ENCODE data around the gene ACKR2.

DNA sequence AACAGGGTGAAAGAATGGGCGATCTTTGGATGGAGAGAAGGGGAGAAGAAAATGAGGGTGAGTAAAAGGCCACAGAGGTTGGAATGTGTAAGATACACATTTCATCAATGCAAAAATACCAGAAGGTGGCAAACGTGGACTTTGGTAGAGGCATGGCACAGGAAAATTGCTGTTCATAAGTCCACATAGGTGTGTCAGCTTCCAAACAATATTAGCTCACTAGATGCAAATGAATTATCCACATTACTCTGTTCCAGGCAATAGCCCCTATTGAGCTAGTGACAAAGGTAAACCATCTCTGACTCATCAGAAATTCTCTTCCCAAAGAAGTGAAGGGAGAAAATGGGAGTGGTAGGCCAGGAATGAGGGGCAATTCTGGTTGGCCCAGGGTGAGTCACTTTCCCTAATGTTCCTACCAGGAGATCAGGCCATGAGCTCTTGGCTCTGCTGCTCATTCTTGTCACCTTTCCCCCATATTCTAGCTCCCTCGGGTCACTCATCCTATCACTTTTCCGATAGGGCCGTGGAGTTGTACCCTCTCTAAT lies 19.9 kb downstream of the ACKR2 start:
- TF ChIP-seq, protein P1, sequence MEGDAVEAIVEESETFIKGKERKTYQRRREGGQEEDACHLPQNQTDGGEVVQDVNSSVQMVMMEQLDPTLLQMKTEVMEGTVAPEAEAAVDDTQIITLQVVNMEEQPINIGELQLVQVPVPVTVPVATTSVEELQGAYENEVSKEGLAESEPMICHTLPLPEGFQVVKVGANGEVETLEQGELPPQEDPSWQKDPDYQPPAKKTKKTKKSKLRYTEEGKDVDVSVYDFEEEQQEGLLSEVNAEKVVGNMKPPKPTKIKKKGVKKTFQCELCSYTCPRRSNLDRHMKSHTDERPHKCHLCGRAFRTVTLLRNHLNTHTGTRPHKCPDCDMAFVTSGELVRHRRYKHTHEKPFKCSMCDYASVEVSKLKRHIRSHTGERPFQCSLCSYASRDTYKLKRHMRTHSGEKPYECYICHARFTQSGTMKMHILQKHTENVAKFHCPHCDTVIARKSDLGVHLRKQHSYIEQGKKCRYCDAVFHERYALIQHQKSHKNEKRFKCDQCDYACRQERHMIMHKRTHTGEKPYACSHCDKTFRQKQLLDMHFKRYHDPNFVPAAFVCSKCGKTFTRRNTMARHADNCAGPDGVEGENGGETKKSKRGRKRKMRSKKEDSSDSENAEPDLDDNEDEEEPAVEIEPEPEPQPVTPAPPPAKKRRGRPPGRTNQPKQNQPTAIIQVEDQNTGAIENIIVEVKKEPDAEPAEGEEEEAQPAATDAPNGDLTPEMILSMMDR (IDR thresholded peaks at IDR 0.05; ENCODE audit: low read depth, low read length) = no peak
- TF ChIP-seq MYC (IDR thresholded peaks at IDR 0.05; ENCODE audit: low read depth, low read length) = no peak
